T-helper 1 cell treated with Interleukin-12 subunit alpha and Interleukin-12 subunit beta and Interleukin-4 antibody, amounts not matched to agents 30 μg/mL and 1 μg/mL, for 36 hours (primary cell): ENCODE measurements around the gene IL22RA2.

Experiments
- H3K27ac Mint-ChIP-seq: one replicate; pipeline ENCODE4 v1.8.0; 2021; ENCODE audit warnings: mild to moderate bottlenecking, mixed read lengths
- H3K27me3 Mint-ChIP-seq: one replicate; pipeline ENCODE4 v1.8.0; 2021; ENCODE audit warnings: low read depth, mixed read lengths
- H3K36me3 Mint-ChIP-seq: one replicate; pipeline ENCODE4 v1.8.0; 2021; ENCODE audit warnings: low read depth, mixed read lengths
- H3K4me1 Mint-ChIP-seq: one replicate; pipeline ENCODE4 v1.8.0; 2021; ENCODE audit warnings: low read depth, mixed read lengths
- H3K4me3 Mint-ChIP-seq: one replicate; pipeline ENCODE4 v1.8.0; 2021; ENCODE audit warnings: mild to moderate bottlenecking, moderate library complexity, mixed read lengths
- H3K9me3 Mint-ChIP-seq: one replicate; pipeline ENCODE4 v1.8.0; 2021; ENCODE audit warnings: mixed read lengths

Gene IL22RA2

GRCh38 chr6:137185290-137185689 lies 11.8 kb upstream of the IL22RA2 start:
- Mint-ChIP-seq H3K27me3 (no peaks in the 10 kb centered on the region), H3K9me3 (peaks cover 77% of the 10 kb centered on the region), H3K4me3 (no peak overlapping the region), H3K4me1 (no peaks in the 10 kb centered on the region), H3K36me3 (peaks cover 8% of the 10 kb centered on the region), H3K27ac (no peak overlapping the region)

GRCh38 chr6:137182654-137183073 lies 9.2 kb upstream of the IL22RA2 start:
- peaks cover 72% of the 10 kb centered on the region for H3K9me3 Mint-ChIP-seq
- peaks cover 4% of the 10 kb centered on the region for H3K36me3 Mint-ChIP-seq
- no peak overlapping the region for H3K4me3 Mint-ChIP-seq
- peaks cover under 1% of the 10 kb centered on the region for H3K27me3 Mint-ChIP-seq
- H3K27ac Mint-ChIP-seq, result no peak overlapping the region
- H3K4me1 Mint-ChIP-seq, result no peaks in the 10 kb centered on the region

GRCh38 chr6:137181891-137182653 lies 8.6 kb upstream of the IL22RA2 start:
- no peaks in the 10 kb centered on the region for H3K4me1 Mint-ChIP-seq
- peaks cover 68% of the 10 kb centered on the region for H3K9me3 Mint-ChIP-seq
- H3K36me3 Mint-ChIP-seq, result peaks cover 6% of the 10 kb centered on the region
- no peak overlapping the region for H3K27ac Mint-ChIP-seq
- no peak overlapping the region for H3K4me3 Mint-ChIP-seq
- H3K27me3 Mint-ChIP-seq, result peaks cover 6% of the 10 kb centered on the region

GRCh38 chr6:137177611-137178010 lies 4.2 kb upstream of the IL22RA2 start:
- H3K4me3 Mint-ChIP-seq, result no peak overlapping the region
- H3K4me1 Mint-ChIP-seq, result no peaks in the 10 kb centered on the region
- H3K27me3 Mint-ChIP-seq, result peaks cover 27% of the 10 kb centered on the region
- peaks cover 27% of the 10 kb centered on the region for H3K9me3 Mint-ChIP-seq
- no peak overlapping the region for H3K27ac Mint-ChIP-seq
- H3K36me3 Mint-ChIP-seq, result peaks cover 6% of the 10 kb centered on the region

GRCh38 chr6:137176729-137177128 lies 3.3 kb upstream of the IL22RA2 start:
- H3K4me1 Mint-ChIP-seq, result no peaks in the 10 kb centered on the region
- H3K27ac Mint-ChIP-seq, result no peak overlapping the region
- peaks cover 19% of the 10 kb centered on the region for H3K9me3 Mint-ChIP-seq
- peaks cover 10% of the 10 kb centered on the region for H3K36me3 Mint-ChIP-seq
- no peak overlapping the region for H3K4me3 Mint-ChIP-seq
- H3K27me3 Mint-ChIP-seq, result peaks cover 27% of the 10 kb centered on the region

- Mint-ChIP-seq H3K27ac (no peak overlapping the region), H3K4me3 (no peak overlapping the region), H3K9me3 (peaks cover 12% of the 10 kb centered on the region)
These were observed 2.4 kb upstream of the IL22RA2 start for GRCh38 chr6:137175868-137176245.

GRCh38 chr6:137175157-137175867 lies 1.9 kb upstream of the IL22RA2 start:
- H3K27me3 Mint-ChIP-seq, result peaks cover 27% of the 10 kb centered on the region
- H3K27ac Mint-ChIP-seq, result no peak overlapping the region
- peaks cover 7% of the 10 kb centered on the region for H3K4me1 Mint-ChIP-seq
- H3K4me3 Mint-ChIP-seq, result no peak overlapping the region
- peaks cover 11% of the 10 kb centered on the region for H3K9me3 Mint-ChIP-seq
- peaks cover 10% of the 10 kb centered on the region for H3K36me3 Mint-ChIP-seq

More at GRCh38 chr6:137175868-137176245, 2.4 kb upstream of the IL22RA2 start:
- Mint-ChIP-seq H3K27me3 (peaks cover 27% of the 10 kb centered on the region), H3K4me1 (peaks cover 4% of the 10 kb centered on the region), H3K36me3 (peaks cover 7% of the 10 kb centered on the region)

- Mint-ChIP-seq H3K27me3 (peaks cover 27% of the 10 kb centered on the region), H3K9me3 (peaks cover 20% of the 10 kb centered on the region), H3K36me3 (peaks cover 19% of the 10 kb centered on the region), H3K4me1 (peaks cover 10% of the 10 kb centered on the region), H3K4me3 (no peak overlapping the region), H3K27ac (no peak overlapping the region)
These were observed 561 bp downstream of the IL22RA2 start for GRCh38 chr6:137172734-137173431.

- Mint-ChIP-seq H3K4me1 (peaks cover 13% of the 10 kb centered on the region), H3K27ac (no peak overlapping the region), H3K4me3 (no peak overlapping the region), H3K36me3 (peaks cover 19% of the 10 kb centered on the region), H3K27me3 (peaks cover 21% of the 10 kb centered on the region), H3K9me3 (peaks cover 24% of the 10 kb centered on the region)
These were observed 1.4 kb downstream of the IL22RA2 start for GRCh38 chr6:137171824-137172733.

GRCh38 chr6:137171053-137171374 lies 2.4 kb downstream of the IL22RA2 start:
- H3K36me3 Mint-ChIP-seq, result peaks cover 22% of the 10 kb centered on the region
- H3K9me3 Mint-ChIP-seq, result peaks cover 34% of the 10 kb centered on the region
- H3K4me3 Mint-ChIP-seq, result no peak overlapping the region
- peaks cover 22% of the 10 kb centered on the region for H3K4me1 Mint-ChIP-seq
- H3K27me3 Mint-ChIP-seq, result peaks cover 13% of the 10 kb centered on the region
- H3K27ac Mint-ChIP-seq, result no peak overlapping the region

- peaks cover 28% of the 10 kb centered on the region for H3K4me1 Mint-ChIP-seq
- H3K4me3 Mint-ChIP-seq, result no peak overlapping the region
These were observed 3.0 kb downstream of the IL22RA2 start for GRCh38 chr6:137170266-137171052.

GRCh38 chr6:137167702-137168377 lies 5.6 kb downstream of the IL22RA2 start:
- no peak overlapping the region for H3K27ac Mint-ChIP-seq
- no peaks in the 10 kb centered on the region for H3K27me3 Mint-ChIP-seq
- H3K36me3 Mint-ChIP-seq, result peaks cover 43% of the 10 kb centered on the region
- H3K4me3 Mint-ChIP-seq, result no peak overlapping the region
- peaks cover 53% of the 10 kb centered on the region for H3K9me3 Mint-ChIP-seq
- peaks cover 46% of the 10 kb centered on the region for H3K4me1 Mint-ChIP-seq

More at GRCh38 chr6:137170266-137171052, 3.0 kb downstream of the IL22RA2 start:
- Mint-ChIP-seq H3K36me3 (peaks cover 25% of the 10 kb centered on the region), H3K27me3 (peaks cover 8% of the 10 kb centered on the region), H3K9me3 (peaks cover 35% of the 10 kb centered on the region), H3K27ac (no peak overlapping the region)
